ENCODE results near the gene CTNND2. TPM values are rescaled to one million over a fixed set of nuclear protein-coding genes. Genes with fewer than 3 reads are reported as not detected.

The CTNND2 gene
- total and polyA plus RNA-seq, 4 donors = 0.05 to 0.50 (median 0.27) TPM

- 92% methylated on average over 5 of the region's 5 CpGs for WGBS
- Histone ChIP-seq H3K27ac (ENCODE audit: low read depth in 1 of 2, low read length in 2 of 2) (no peak overlapping the region), H3K4me3 (ENCODE audit: low read depth in 1 of 3, low read length in 3 of 3) (no peak overlapping the region), H3K27me3 (ENCODE audit: control insufficient read depth in 4 of 4, insufficient read depth in 4 of 4, low read length in 3 of 4) (no peaks in the 10 kb centered on the region), H3K9me3 (ENCODE audit: control insufficient read depth in 4 of 4, low read length in 3 of 4) (no peaks in the 10 kb centered on the region), H3K36me3 (ENCODE audit: control insufficient read depth in 4 of 4, insufficient read depth in 3 of 4, low read depth in 1 of 4, low read length in 3 of 4) (no peaks in the 10 kb centered on the region), H3K4me1 (ENCODE audit: control insufficient read depth in 4 of 4, insufficient read depth in 4 of 4, low read length in 3 of 4) (no peaks in the 10 kb centered on the region), H3K9ac (ENCODE audit: low read depth in 1 of 2, low read length in 2 of 2) (no peak overlapping the region)
- DNase-seq (ENCODE audit: low spot score) = no peak
- TF ChIP-seq TAF1 (conservative IDR thresholded peaks at IDR 0.05) = no peak
- no peak for TF ChIP-seq NR2F2 (IDR thresholded peaks at IDR 0.05)
- no peak for TF ChIP-seq YY1 (IDR thresholded peaks at IDR 0.05)
- TF ChIP-seq ATF3 (IDR thresholded peaks at IDR 0.05) = no peak
Observed at GRCh38 chr5:11483630-11484029, 420.6 kb downstream of the CTNND2 start.

GRCh38 chr5:11482011-11482410 lies 422.2 kb downstream of the CTNND2 start:
- WGBS = 86% methylated on average over 4 of the region's 4 CpGs
- DNase-seq (ENCODE audit: low spot score) = no peak
- Histone ChIP-seq H3K4me3 (ENCODE audit: low read depth in 1 of 3, low read length in 3 of 3) (no peak overlapping the region), H3K36me3 (ENCODE audit: control insufficient read depth in 4 of 4, insufficient read depth in 3 of 4, low read depth in 1 of 4, low read length in 3 of 4) (no peaks in the 10 kb centered on the region), H3K4me1 (ENCODE audit: control insufficient read depth in 4 of 4, insufficient read depth in 4 of 4, low read length in 3 of 4) (no peaks in the 10 kb centered on the region), H3K27ac (ENCODE audit: low read depth in 1 of 2, low read length in 2 of 2) (no peak overlapping the region), H3K9ac (ENCODE audit: low read depth in 1 of 2, low read length in 2 of 2) (no peak overlapping the region), H3K9me3 (ENCODE audit: control insufficient read depth in 4 of 4, low read length in 3 of 4) (no peaks in the 10 kb centered on the region), H3K27me3 (ENCODE audit: control insufficient read depth in 4 of 4, insufficient read depth in 4 of 4, low read length in 3 of 4) (no peaks in the 10 kb centered on the region)
- no peak for TF ChIP-seq HNF4A (conservative IDR thresholded peaks at IDR 0.05)
- TF ChIP-seq EGR1 (IDR thresholded peaks at IDR 0.05; ENCODE audit: low read depth in 2 of 2) = no peak
- TF ChIP-seq YY1 (IDR thresholded peaks at IDR 0.05) = no peak
- TF ChIP-seq GABPA (IDR thresholded peaks at IDR 0.05 in 1 of 2, conservative IDR thresholded peaks at IDR 0.05 in 1 of 2) = no peak
- no peak for TF ChIP-seq ATF3 (IDR thresholded peaks at IDR 0.05)
- TF ChIP-seq CTCF (IDR thresholded peaks at IDR 0.05; ENCODE audit: low read depth, low read length, missing input control) = no peak
- no peak for TF ChIP-seq SP1 (IDR thresholded peaks at IDR 0.05)
- TF ChIP-seq JUND (IDR thresholded peaks at IDR 0.05) = no peak
- TF ChIP-seq NR2F2 (IDR thresholded peaks at IDR 0.05) = no peak
- TF ChIP-seq ZBTB33 (IDR thresholded peaks at IDR 0.05) = no peak
- TF ChIP-seq FOXA2 (IDR thresholded peaks at IDR 0.05) = no peak
- TF ChIP-seq REST (IDR thresholded peaks at IDR 0.05) = no peak
- no peak for TF ChIP-seq HNF4G (IDR thresholded peaks at IDR 0.05)
- no peak for TF ChIP-seq RXRA (IDR thresholded peaks at IDR 0.05)
- TF ChIP-seq MAX (IDR thresholded peaks at IDR 0.05) = no peak
- no peak for TF ChIP-seq RAD21 (IDR thresholded peaks at IDR 0.05)
- TF ChIP-seq TAF1 (conservative IDR thresholded peaks at IDR 0.05) = no peak
